Endothelial cell (in vitro differentiated cells): ENCODE results near the gene NGF. TPM values are rescaled to one million over a fixed set of nuclear protein-coding genes. Genes with fewer than 3 reads are reported as not detected.

Experiments used
- DNase-seq: peaks from one replicate; pipeline ENCODE4 v3.0.0; 2021; ENCODE audit warnings: low spot score
- H3K27ac Mint-ChIP-seq: one replicate; pipeline ENCODE4 v1.8.0; 2021; ENCODE audit warnings: mixed read lengths, inconsistent platforms; ENCODE audit not compliant: unreplicated experiment
- H3K27me3 Mint-ChIP-seq: one replicate; pipeline ENCODE4 v1.8.0; 2021; ENCODE audit warnings: mild to moderate bottlenecking, moderate library complexity, mixed read lengths, inconsistent platforms; ENCODE audit not compliant: unreplicated experiment
- H3K36me3 Mint-ChIP-seq: one replicate; pipeline ENCODE4 v1.8.0; 2021; ENCODE audit warnings: mild to moderate bottlenecking, low read depth, mixed read lengths, inconsistent platforms; ENCODE audit not compliant: unreplicated experiment
- H3K4me1 Mint-ChIP-seq: one replicate; pipeline ENCODE4 v1.8.0; 2021; ENCODE audit warnings: mild to moderate bottlenecking, mixed read lengths, inconsistent platforms; ENCODE audit not compliant: unreplicated experiment
- H3K4me3 Mint-ChIP-seq: one replicate; pipeline ENCODE4 v1.8.0; 2021; ENCODE audit warnings: mild to moderate bottlenecking, mixed read lengths, inconsistent platforms; ENCODE audit not compliant: unreplicated experiment
- H3K9me3 Mint-ChIP-seq: one replicate; pipeline ENCODE4 v1.8.0; 2021; ENCODE audit warnings: mixed read lengths, inconsistent platforms; ENCODE audit not compliant: unreplicated experiment
- CTCF ChIP-seq: fragments of 200-600 bp; sonication (generic); IDR thresholded peaks from one replicate; pipeline ENCODE4 v1.5.0; 2021; ENCODE audit warnings: antibody characterized with exemption; ENCODE audit not compliant: unreplicated experiment
- total RNA-seq: library from RNA; stranded (reverse); fragmentation: NEBNext Ultra II Directional; extraction: Animal tissue kit (Norgen Biotek cat#: 25700); gene quantifications from one replicate; pipeline ENCODE4 v1.2.1, GENCODE V29; 2021; ENCODE audit not compliant: unreplicated experiment

Gene NGF
- total RNA-seq, 1 donor from 2014 or later = 0.69 TPM

- DNase-seq = no peak
- H3K27ac Mint-ChIP-seq = no peak overlapping the region
- TF ChIP-seq CTCF = no peak
- no peaks in the 10 kb centered on the region for H3K4me1 Mint-ChIP-seq
- no peaks in the 10 kb centered on the region for H3K27me3 Mint-ChIP-seq
- H3K4me3 Mint-ChIP-seq = no peak overlapping the region
- H3K36me3 Mint-ChIP-seq = no peaks in the 10 kb centered on the region
- no peaks in the 10 kb centered on the region for H3K9me3 Mint-ChIP-seq
These were observed 59.8 kb downstream of the NGF start for GRCh38 chr1:115278211-115278610.

GRCh38 chr1:115277276-115277675 lies 60.8 kb downstream of the NGF start:
- TF ChIP-seq CTCF = no peak
- Mint-ChIP-seq H3K27me3 (no peaks in the 10 kb centered on the region), H3K27ac (no peak overlapping the region), H3K9me3 (no peaks in the 10 kb centered on the region), H3K4me3 (no peak overlapping the region), H3K4me1 (no peaks in the 10 kb centered on the region), H3K36me3 (no peaks in the 10 kb centered on the region)
- DNase-seq = no peak

GRCh38 chr1:115275216-115275615 lies 62.8 kb downstream of the NGF start:
- TF ChIP-seq CTCF = peak; percentile 63
- H3K4me1 Mint-ChIP-seq = no peaks in the 10 kb centered on the region
- no peaks in the 10 kb centered on the region for H3K9me3 Mint-ChIP-seq
- H3K27me3 Mint-ChIP-seq = no peaks in the 10 kb centered on the region
- no peak overlapping the region for H3K4me3 Mint-ChIP-seq
- H3K36me3 Mint-ChIP-seq = no peaks in the 10 kb centered on the region
- H3K27ac Mint-ChIP-seq = no peak overlapping the region
- no peak for DNase-seq

GRCh38 chr1:115274467-115274866 lies 63.6 kb downstream of the NGF start:
- DNase-seq = no peak
- no peak overlapping the region for H3K4me3 Mint-ChIP-seq
- no peaks in the 10 kb centered on the region for H3K4me1 Mint-ChIP-seq
- TF ChIP-seq CTCF = no peak
- H3K27ac Mint-ChIP-seq = no peak overlapping the region
- no peaks in the 10 kb centered on the region for H3K36me3 Mint-ChIP-seq
- H3K27me3 Mint-ChIP-seq = no peaks in the 10 kb centered on the region
- no peaks in the 10 kb centered on the region for H3K9me3 Mint-ChIP-seq

GRCh38 chr1:115266729-115267421 lies 71.2 kb downstream of the NGF start:
- TF ChIP-seq CTCF = no peak
- no peak for DNase-seq
- Mint-ChIP-seq H3K36me3 (no peaks in the 10 kb centered on the region), H3K4me1 (no peaks in the 10 kb centered on the region), H3K27ac (no peak overlapping the region), H3K4me3 (no peak overlapping the region), H3K9me3 (no peaks in the 10 kb centered on the region), H3K27me3 (no peaks in the 10 kb centered on the region)
